DND-41 (cell line): Measurements from ENCODE around the gene SGIP1.

Experiments
- ATAC-seq: fragments of 200-7000 bp; cut with Tn5 transposase; 3 replicates; pipeline ENCODE4 v1.9.1; 2021; ENCODE audit warnings: low read depth; ENCODE audit not compliant: insufficient read depth
- DNase-seq: peaks from one replicate; pipeline ENCODE4 v3.0.0-alpha.2; 2020
- H2AFZ ChIP-seq: 2 replicates; pipeline ENCODE4 v1.6.0; 2012; ENCODE audit warnings: low read depth, low read length
- H3K27ac ChIP-seq: 2 replicates; pipeline ENCODE4 v1.5.1; 2012; ENCODE audit warnings: low read length, inconsistent platforms
- H3K27me3 ChIP-seq: fragments of 200-600 bp; sonication (generic); 2 replicates; pipeline ENCODE4 v1.6.0; 2012; ENCODE audit warnings: low read length, mild to moderate bottlenecking, inconsistent platforms; ENCODE audit not compliant: insufficient read depth, poor library complexity
- H3K36me3 ChIP-seq: 2 replicates; pipeline ENCODE4 v1.5.1; 2012; ENCODE audit warnings: low read length, inconsistent platforms; ENCODE audit not compliant: insufficient read depth
- H3K4me1 ChIP-seq: 2 replicates; pipeline ENCODE4 v1.5.1; 2012; ENCODE audit warnings: mild to moderate bottlenecking, low read length; ENCODE audit not compliant: insufficient read depth
- H3K4me2 ChIP-seq: 2 replicates; pipeline ENCODE4 v1.6.0; 2012; ENCODE audit warnings: mild to moderate bottlenecking, moderate library complexity, low read length, inconsistent platforms; ENCODE audit not compliant: insufficient read depth
- H3K4me3 ChIP-seq, 2 experiments: fragments of 200-600 bp in 1 of 2; shearing (Covaris generic) in 1 of 2; 2 replicates each; pipeline ENCODE4 v1.5.1; 2012 to 2016; ENCODE audit warnings: inconsistent platforms in 2 of 2, low read length in 2 of 2, mild to moderate bottlenecking in 2 of 2, low read depth in 1 of 2, moderate library complexity in 1 of 2
- H3K79me2 ChIP-seq: 2 replicates; pipeline ENCODE4 v1.6.0; 2012; ENCODE audit warnings: low read length, inconsistent platforms; ENCODE audit not compliant: insufficient read depth
- H3K9ac ChIP-seq: 2 replicates; pipeline ENCODE4 v1.6.0; 2012; ENCODE audit warnings: low read depth, mild to moderate bottlenecking, inconsistent platforms, low read length, moderate library complexity
- H3K9me3 ChIP-seq: 2 replicates; pipeline ENCODE4 v1.5.1; 2012; ENCODE audit warnings: low read length, moderate library complexity, mild to moderate bottlenecking, inconsistent platforms; ENCODE audit not compliant: insufficient read depth, severe bottlenecking
- H4K20me1 ChIP-seq: 2 replicates; pipeline ENCODE4 v1.6.0; 2012; ENCODE audit warnings: low read length; ENCODE audit not compliant: insufficient read depth
- CTCF ChIP-seq: IDR thresholded peaks from 2 replicates; pipeline ENCODE4 v1.5.1; 2012; ENCODE audit warnings: borderline replicate concordance, low read length, moderate library complexity, mild to moderate bottlenecking; ENCODE audit not compliant: poor library complexity, severe bottlenecking; ENCODE audit errors: extremely low read depth
- EZH2 ChIP-seq: IDR thresholded peaks from 3 replicates; pipeline ENCODE4 v1.6.1; 2012; ENCODE audit warnings: borderline replicate concordance, low read depth, mild to moderate bottlenecking, moderate library complexity, low read length, inconsistent platforms; ENCODE audit not compliant: severe bottlenecking

The SGIP1 gene

GRCh38 chr1:66599899-66600737 is 66.2 kb downstream of the SGIP1 start:
- no peaks in the 10 kb centered on the region for H3K4me1 ChIP-seq
- ATAC-seq (no peak), DNase-seq (no peak)
- H3K4me2 ChIP-seq: no peak overlapping the region
- TF ChIP-seq EZH2 (no peak), CTCF (no peak)
- no peak overlapping the region for H2AFZ ChIP-seq
- no peak overlapping the region for H3K27ac ChIP-seq
- no peaks in the 10 kb centered on the region for H3K79me2 ChIP-seq
- H4K20me1 ChIP-seq: no peaks in the 10 kb centered on the region
- H3K27me3 ChIP-seq: no peaks in the 10 kb centered on the region
- H3K36me3 ChIP-seq: no peaks in the 10 kb centered on the region
- no peak overlapping the region for H3K9ac ChIP-seq
- no peak overlapping the region for H3K4me3 ChIP-seq
- no peaks in the 10 kb centered on the region for H3K9me3 ChIP-seq

GRCh38 chr1:66605419-66605997 is 71.6 kb downstream of the SGIP1 start:
- no peak overlapping the region for H2AFZ ChIP-seq
- H3K4me2 ChIP-seq: no peak overlapping the region
- no peak overlapping the region for H3K4me3 ChIP-seq
- H3K36me3 ChIP-seq: no peaks in the 10 kb centered on the region
- H4K20me1 ChIP-seq: no peaks in the 10 kb centered on the region
- no peaks in the 10 kb centered on the region for H3K9me3 ChIP-seq
- TF ChIP-seq CTCF (no peak), EZH2 (no peak)
- ATAC-seq (no peak), DNase-seq (no peak)
- no peak overlapping the region for H3K9ac ChIP-seq
- no peaks in the 10 kb centered on the region for H3K27me3 ChIP-seq
- no peak overlapping the region for H3K27ac ChIP-seq
- no peaks in the 10 kb centered on the region for H3K4me1 ChIP-seq
- no peaks in the 10 kb centered on the region for H3K79me2 ChIP-seq

DNA sequence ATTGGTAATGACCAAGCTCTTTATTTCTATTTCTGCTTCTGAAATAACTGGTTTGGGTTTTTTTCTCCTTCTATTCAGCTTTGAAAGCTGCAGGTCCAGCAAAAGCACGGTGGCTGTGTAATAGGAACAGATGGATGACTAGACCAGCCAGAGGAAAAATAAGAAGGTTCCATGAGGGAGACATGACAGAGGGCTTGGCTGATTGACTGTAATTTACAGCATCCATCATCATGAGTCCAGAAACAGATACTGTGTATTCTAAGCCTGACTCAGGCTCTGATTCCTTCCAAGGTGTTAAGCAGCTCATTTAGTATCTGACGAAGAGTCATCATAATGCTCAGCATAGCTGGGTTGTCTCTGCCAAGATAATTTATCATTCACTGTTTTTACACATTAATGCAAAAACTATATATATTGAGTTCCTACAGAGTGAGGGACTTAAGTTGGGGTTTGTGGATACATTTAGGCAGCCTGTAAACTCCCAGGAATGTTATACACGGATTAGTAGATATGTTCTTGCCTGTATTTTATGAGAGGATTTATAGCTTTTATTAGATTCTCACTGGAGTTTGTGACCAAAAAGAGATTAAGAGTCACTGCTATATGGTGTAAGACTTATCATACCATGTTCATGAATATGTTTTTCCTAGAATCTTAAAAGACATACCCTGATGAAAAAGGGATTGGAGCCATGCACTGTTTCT is 72.6 kb downstream of the SGIP1 start:
- no peak overlapping the region for H2AFZ ChIP-seq

More for the DNA sequence above, 72.6 kb downstream of the SGIP1 start:
- no peak for DNase-seq
- H3K27me3 ChIP-seq: peaks cover 3% of the 10 kb centered on the region
- H3K79me2 ChIP-seq: no peaks in the 10 kb centered on the region
- H3K27ac ChIP-seq: no peak overlapping the region
- H3K4me3 ChIP-seq: no peak overlapping the region
- no peak overlapping the region for H3K9ac ChIP-seq
- no peaks in the 10 kb centered on the region for H3K36me3 ChIP-seq
- TF ChIP-seq CTCF: no peak
- TF ChIP-seq EZH2: no peak
- H3K9me3 ChIP-seq: no peaks in the 10 kb centered on the region
- H3K4me2 ChIP-seq: no peak overlapping the region
- ATAC-seq: no peak
- no peaks in the 10 kb centered on the region for H3K4me1 ChIP-seq
- H4K20me1 ChIP-seq: no peaks in the 10 kb centered on the region
